ENCODE data around the gene SOS1. TPM values are rescaled to one million over a fixed set of nuclear protein-coding genes. Genes with fewer than 3 reads are reported as not detected.

The SOS1 gene
- total RNA-seq, 1 experiment from 2014 or later, result 28.4 TPM

DNA sequence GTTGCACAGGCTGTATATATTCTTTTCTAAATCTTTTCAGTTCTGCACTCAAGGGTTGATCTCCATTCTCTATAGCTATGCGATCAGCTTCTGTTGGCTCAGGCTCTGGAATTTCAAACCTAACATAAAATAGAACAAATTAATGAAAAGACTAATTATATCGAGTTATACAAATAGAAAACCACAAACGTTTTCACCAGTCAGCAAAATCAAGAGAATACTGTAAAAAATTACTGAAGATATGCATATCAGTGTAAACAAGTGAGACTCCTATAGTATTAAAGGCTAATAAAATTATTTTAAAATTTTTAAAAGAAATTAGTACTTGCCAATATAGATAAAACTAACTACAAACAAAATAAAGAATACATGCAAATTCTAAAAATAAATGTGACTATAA, 107.0 kb downstream of the SOS1 start (continued):
- TF ChIP-seq ZNF138 (CRISPR knock-in tag; conservative IDR thresholded peaks at IDR 0.05), result no peak
- no peak for TF ChIP-seq FOXK1 (CRISPR knock-in tag; IDR thresholded peaks at IDR 0.05)
- no peak for TF ChIP-seq NFE2L1 (CRISPR knock-in tag; IDR thresholded peaks at IDR 0.05)
- no peak for TF ChIP-seq FOXJ3 (CRISPR knock-in tag; IDR thresholded peaks at IDR 0.05; ENCODE audit: borderline replicate concordance)
- no peak for TF ChIP-seq RORB (CRISPR knock-in tag; IDR thresholded peaks at IDR 0.05)
- TF ChIP-seq EMX1 (CRISPR knock-in tag; IDR thresholded peaks at IDR 0.05), result no peak
- no peak for TF ChIP-seq HMGA2 (CRISPR knock-in tag; IDR thresholded peaks at IDR 0.05)
- TF ChIP-seq, protein P1, sequence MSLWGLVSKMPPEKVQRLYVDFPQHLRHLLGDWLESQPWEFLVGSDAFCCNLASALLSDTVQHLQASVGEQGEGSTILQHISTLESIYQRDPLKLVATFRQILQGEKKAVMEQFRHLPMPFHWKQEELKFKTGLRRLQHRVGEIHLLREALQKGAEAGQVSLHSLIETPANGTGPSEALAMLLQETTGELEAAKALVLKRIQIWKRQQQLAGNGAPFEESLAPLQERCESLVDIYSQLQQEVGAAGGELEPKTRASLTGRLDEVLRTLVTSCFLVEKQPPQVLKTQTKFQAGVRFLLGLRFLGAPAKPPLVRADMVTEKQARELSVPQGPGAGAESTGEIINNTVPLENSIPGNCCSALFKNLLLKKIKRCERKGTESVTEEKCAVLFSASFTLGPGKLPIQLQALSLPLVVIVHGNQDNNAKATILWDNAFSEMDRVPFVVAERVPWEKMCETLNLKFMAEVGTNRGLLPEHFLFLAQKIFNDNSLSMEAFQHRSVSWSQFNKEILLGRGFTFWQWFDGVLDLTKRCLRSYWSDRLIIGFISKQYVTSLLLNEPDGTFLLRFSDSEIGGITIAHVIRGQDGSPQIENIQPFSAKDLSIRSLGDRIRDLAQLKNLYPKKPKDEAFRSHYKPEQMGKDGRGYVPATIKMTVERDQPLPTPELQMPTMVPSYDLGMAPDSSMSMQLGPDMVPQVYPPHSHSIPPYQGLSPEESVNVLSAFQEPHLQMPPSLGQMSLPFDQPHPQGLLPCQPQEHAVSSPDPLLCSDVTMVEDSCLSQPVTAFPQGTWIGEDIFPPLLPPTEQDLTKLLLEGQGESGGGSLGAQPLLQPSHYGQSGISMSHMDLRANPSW (CRISPR knock-in tag; conservative IDR thresholded peaks at IDR 0.05; ENCODE audit: low read depth), result no peak
- TF ChIP-seq, protein P2, sequence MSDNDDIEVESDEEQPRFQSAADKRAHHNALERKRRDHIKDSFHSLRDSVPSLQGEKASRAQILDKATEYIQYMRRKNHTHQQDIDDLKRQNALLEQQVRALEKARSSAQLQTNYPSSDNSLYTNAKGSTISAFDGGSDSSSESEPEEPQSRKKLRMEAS (CRISPR knock-in tag; IDR thresholded peaks at IDR 0.05), result no peak
- TF ChIP-seq JUN (CRISPR knock-in tag; IDR thresholded peaks at IDR 0.05), result no peak
- TF ChIP-seq JAZF1 (CRISPR knock-in tag; IDR thresholded peaks at IDR 0.05), result no peak
- no peak for TF ChIP-seq ZNF423 (CRISPR knock-in tag; IDR thresholded peaks at IDR 0.05)
- TF ChIP-seq NR3C1 (CRISPR knock-in tag; conservative IDR thresholded peaks at IDR 0.05; ENCODE audit: low read depth), result no peak
- TF ChIP-seq KAT7 (CRISPR knock-in tag; IDR thresholded peaks at IDR 0.05; ENCODE audit: borderline replicate concordance), result no peak

DNA sequence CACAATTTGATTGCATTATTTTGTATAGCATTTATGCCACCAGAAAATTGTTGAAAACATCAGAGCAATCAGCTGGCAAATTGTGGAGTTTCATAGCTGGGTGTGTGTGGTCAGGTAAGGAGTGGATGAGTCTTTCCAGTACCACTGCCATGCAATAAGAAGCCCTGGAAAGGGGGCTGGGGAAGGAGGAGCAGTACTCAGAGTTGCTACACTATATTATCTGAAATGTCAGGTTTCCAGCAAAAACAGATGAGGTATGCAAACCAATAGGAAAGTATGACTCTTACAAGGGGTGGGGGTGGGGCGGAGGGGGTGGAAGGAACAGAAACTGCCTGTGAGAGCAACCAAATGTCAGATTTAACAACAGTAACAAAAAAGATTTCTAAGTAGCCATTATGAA, 112.2 kb downstream of the SOS1 start:
- DNase-seq (ENCODE audit: low spot score), result no peak
- H3K27me3 Mint-ChIP-seq (ENCODE audit: low read depth), result no peaks in the 10 kb centered on the region
- ChIA-PET CTCF (interaction anchor here (0.7 to 2.1 kb wide), 5 partner anchors 61 to 221 kb away, joined by 3 to 15 read pairs (median 3); no protein-coding TSS in a partner anchor), POLR2A (no interaction called here)
- H3K36me3 Mint-ChIP-seq, result peaks cover 37% of the 10 kb centered on the region
- TF ChIP-seq NFATC4 (CRISPR knock-in tag; IDR thresholded peaks at IDR 0.05) (no peak), SP1 (CRISPR knock-in tag; conservative IDR thresholded peaks at IDR 0.05) (no peak), MXD4 (CRISPR knock-in tag; IDR thresholded peaks at IDR 0.05; ENCODE audit: borderline replicate concordance) (no peak), CREM (CRISPR knock-in tag; IDR thresholded peaks at IDR 0.05) (no peak), CREB1 (CRISPR knock-in tag; IDR thresholded peaks at IDR 0.05) (no peak), ZNF232 (CRISPR knock-in tag; IDR thresholded peaks at IDR 0.05) (no peak), KAT7 (CRISPR knock-in tag; IDR thresholded peaks at IDR 0.05; ENCODE audit: borderline replicate concordance) (no peak), ZBTB21 (CRISPR knock-in tag; IDR thresholded peaks at IDR 0.05; ENCODE audit: borderline replicate concordance) (no peak)
- TF ChIP-seq, protein P3, sequence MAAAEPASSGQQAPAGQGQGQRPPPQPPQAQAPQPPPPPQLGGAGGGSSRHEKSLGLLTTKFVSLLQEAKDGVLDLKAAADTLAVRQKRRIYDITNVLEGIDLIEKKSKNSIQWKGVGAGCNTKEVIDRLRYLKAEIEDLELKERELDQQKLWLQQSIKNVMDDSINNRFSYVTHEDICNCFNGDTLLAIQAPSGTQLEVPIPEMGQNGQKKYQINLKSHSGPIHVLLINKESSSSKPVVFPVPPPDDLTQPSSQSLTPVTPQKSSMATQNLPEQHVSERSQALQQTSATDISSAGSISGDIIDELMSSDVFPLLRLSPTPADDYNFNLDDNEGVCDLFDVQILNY (CRISPR knock-in tag; IDR thresholded peaks at IDR 0.05), result no peak
- TF ChIP-seq, protein P1 (CRISPR knock-in tag; conservative IDR thresholded peaks at IDR 0.05; ENCODE audit: low read depth), result no peak
- TF ChIP-seq, protein P2 (CRISPR knock-in tag; IDR thresholded peaks at IDR 0.05), result no peak
- TF ChIP-seq, protein P4, sequence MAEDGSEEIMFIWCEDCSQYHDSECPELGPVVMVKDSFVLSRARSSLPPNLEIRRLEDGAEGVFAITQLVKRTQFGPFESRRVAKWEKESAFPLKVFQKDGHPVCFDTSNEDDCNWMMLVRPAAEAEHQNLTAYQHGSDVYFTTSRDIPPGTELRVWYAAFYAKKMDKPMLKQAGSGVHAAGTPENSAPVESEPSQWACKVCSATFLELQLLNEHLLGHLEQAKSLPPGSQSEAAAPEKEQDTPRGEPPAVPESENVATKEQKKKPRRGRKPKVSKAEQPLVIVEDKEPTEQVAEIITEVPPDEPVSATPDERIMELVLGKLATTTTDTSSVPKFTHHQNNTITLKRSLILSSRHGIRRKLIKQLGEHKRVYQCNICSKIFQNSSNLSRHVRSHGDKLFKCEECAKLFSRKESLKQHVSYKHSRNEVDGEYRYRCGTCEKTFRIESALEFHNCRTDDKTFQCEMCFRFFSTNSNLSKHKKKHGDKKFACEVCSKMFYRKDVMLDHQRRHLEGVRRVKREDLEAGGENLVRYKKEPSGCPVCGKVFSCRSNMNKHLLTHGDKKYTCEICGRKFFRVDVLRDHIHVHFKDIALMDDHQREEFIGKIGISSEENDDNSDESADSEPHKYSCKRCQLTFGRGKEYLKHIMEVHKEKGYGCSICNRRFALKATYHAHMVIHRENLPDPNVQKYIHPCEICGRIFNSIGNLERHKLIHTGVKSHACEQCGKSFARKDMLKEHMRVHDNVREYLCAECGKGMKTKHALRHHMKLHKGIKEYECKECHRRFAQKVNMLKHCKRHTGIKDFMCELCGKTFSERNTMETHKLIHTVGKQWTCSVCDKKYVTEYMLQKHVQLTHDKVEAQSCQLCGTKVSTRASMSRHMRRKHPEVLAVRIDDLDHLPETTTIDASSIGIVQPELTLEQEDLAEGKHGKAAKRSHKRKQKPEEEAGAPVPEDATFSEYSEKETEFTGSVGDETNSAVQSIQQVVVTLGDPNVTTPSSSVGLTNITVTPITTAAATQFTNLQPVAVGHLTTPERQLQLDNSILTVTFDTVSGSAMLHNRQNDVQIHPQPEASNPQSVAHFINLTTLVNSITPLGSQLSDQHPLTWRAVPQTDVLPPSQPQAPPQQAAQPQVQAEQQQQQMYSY (CRISPR knock-in tag; IDR thresholded peaks at IDR 0.05), result no peak
- TF ChIP-seq, protein P5, sequence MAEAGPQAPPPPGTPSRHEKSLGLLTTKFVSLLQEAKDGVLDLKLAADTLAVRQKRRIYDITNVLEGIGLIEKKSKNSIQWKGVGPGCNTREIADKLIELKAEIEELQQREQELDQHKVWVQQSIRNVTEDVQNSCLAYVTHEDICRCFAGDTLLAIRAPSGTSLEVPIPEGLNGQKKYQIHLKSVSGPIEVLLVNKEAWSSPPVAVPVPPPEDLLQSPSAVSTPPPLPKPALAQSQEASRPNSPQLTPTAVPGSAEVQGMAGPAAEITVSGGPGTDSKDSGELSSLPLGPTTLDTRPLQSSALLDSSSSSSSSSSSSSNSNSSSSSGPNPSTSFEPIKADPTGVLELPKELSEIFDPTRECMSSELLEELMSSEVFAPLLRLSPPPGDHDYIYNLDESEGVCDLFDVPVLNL (CRISPR knock-in tag; IDR thresholded peaks at IDR 0.05; ENCODE audit: borderline replicate concordance, low read depth), result no peak
- no peak for ATAC-seq
- H3K9me3 Mint-ChIP-seq, result no peaks in the 10 kb centered on the region
- no peak overlapping the region for H3K4me3 Mint-ChIP-seq
- peaks cover 22% of the 10 kb centered on the region for H3K4me1 Mint-ChIP-seq
- peak overlapping the region; percentile 73 for H3K27ac Mint-ChIP-seq

Data from WTC11 (cell line).